Measurements from ENCODE around the gene LRRC7.

DNA sequence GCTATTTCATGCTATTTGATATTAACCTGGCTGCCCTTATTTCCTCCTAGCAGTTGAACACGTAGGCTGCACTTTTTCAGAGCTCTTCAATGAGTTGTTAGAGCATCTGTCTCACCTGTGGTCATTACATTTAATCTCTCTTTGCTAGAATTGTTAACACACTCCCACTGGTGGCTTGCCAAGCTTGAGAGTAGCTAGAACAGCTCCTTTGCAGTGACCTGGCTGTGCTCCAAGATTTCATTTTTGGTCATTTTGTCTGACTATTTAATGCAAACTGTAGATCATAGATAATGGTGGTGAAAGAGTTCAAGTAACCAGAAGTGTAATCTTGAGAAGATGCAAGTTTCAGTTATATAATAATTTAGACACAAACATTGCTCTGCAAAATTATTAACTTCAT, 105.6 kb downstream of the LRRC7 start:
- TF ChIP-seq CTCF (IDR thresholded peaks at IDR 0.05) (no peak), POLR2A (IDR thresholded peaks at IDR 0.05) (no peak)

Measured in esophagus squamous epithelium (tissue), 4 donors.